ENCODE measurements around the gene S100PBP.
A peak's percentile ranks its signal among the peaks of the same experiment; 100 is the strongest.

S100PBP gene

DNA sequence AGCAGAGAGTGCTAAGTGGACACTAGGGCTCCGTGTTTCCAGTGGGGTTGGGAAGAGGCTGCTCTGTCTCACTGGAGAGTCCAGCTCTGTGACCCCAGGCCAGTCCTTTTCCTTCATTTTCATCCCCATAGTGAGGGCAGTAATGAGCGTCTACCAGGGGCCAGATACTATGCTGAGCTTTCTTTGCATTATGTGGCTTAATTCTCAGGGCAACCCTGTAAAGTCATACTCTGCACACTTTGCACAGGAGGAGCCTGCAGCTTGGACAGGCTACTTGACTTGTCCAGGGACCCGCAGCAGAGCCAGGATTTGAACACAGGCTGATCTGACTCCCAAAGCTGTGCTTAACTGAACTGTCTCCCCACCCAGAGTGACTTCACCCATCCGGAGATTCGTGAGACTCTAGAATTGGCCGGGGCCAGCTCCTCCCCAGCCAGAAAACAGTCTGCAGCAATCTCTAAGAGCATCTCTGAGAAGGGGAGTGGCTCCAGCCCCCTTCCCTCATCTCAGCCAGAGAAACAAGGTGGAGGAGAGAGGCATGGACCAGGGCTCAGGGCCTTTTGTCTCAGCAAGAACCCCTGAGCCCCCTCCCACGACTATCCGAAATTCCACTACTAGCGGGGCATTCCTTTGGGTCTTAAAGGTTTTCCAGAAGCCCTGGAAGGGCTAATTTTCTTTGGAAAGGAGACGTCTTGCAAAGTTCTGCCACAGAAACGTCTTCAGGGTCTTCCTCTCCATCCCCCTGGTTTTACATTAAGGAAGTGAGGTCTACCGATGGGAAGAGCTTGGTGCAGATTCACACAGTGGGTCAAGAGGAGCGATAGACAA is 54.1 kb downstream of the S100PBP start:
- no peak for DNase-seq

GRCh38 chr1:32872192-32872460 is 54.7 kb downstream of the S100PBP start:
- no peak for DNase-seq

DNA sequence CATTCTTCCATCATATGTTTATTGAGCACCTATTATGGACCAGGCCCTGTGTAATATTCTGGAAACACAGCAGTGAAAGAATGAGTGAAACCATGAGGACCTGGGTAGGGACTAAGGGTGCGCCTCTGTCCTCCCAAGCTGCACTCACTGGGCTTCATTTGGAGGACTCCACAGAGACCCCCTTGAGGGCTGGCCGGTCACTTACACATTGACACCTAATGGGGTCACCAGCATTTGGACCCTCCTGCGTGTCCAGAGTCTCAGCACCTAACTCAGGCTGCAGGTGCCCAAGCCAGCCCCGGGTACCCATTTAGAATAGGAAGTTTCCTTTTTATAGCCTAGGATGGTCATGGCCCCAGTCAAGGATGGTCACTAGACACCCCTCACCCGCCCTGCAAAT is 56.0 kb downstream of the S100PBP start:
- no peak for DNase-seq

GRCh38 chr1:32874860-32875752 is 57.7 kb downstream of the S100PBP start:
- no peak for DNase-seq

DNA sequence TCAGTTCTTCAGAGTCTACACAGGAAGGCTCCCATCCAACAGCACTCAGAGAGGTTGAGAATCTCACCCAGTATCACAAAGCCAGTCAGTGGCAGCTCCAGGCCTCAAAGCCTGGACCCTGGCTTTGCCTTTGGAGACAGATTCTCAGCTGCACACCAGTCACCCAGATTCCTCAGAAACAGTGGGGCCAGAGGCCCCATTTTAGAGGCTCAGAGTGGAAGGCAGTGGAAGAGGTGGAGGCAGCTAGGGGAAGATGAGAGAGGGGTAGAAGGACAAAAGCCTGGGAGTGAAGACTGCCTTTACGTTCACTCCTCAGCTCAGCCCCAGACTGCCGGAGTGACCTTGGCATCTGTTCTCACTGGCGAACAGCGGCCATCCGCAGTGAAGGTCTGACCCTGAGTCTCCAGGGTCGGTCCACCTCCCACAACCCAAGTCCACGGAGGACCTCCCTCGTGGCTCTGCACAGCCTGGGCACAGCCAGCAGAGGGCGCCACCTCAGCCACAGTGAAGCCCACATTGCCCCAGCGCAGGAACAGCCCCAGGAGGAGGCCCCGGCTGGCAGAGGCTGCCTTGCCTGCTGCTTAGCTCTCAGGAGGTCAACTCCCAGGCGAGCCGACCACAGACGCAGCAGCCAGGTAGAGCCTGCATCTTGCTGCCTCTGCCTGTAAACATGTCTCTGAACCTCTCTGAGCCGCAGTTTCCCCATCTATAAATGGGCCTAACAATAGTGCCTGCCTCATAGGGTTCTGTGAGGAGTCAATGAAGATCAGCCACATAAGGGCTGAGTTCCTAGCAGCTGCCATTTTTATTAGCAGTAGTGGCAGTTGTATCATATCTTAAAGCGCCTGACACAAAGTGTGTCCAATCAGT is 59.1 kb downstream of the S100PBP start:
- DNase-seq = peak; percentile 30

DNA sequence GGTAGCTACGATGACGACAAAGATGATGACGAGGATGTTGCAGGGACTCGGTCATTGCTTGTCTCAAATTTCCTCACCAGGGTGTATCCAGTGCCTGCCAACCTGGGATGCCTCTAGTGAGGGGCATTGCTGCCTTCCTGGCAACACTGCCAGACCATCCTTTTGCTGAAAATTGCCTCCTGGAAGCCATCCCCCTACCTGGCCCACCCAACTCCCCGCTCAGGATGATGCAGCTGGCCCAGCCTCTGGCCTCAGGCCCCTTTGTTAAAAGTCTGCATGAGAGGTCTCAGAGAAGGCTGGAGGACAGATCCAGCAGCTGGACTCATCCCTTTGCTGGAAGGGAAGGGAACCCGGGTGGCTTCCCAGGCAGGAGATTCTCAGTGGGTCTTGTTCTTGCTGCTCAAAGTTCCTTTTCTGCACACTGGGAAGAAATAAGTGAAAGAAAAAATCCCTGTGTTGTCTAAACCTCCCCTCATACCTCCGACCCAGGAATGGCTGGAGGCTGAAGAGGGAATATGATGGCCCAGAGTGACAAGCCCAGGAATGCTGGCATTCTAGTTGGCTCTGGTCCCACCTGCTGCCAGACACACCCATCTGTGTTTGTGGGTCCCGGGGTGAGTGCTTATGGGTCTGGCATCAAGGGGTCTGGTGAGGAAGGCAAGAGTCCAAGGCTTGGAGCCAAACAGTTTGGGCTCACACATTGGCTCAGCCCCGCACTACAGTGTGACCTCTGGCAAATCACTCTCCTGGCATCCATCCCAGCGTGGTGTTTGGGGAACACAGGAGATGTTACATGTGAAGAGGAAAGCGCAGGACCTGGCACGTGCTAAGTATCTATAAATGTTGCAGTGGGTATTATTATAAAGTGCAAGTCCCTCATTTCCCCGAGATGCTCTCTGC is 60.0 kb downstream of the S100PBP start:
- no peak for DNase-seq

DNA sequence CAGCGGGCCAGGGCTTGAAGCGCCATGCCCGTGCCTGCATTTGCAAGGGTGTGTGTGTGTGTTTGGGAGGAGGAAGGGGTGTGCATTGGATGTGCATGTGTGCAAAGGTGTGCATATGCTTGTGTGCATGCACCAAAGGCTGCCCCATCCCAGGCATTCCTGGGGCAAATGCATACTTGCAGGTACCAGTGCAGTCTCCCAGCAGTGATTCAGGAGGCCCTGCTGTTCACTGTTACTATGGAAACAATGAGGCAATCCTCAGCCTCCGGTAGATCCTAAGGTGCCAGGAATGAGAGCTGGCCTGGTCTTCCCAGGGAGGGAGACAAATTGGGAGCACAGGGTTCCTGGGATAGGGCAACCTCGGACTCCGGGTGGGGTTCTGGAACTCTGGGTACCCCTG is 60.7 kb downstream of the S100PBP start:
- peak; percentile 24 for DNase-seq

DNA sequence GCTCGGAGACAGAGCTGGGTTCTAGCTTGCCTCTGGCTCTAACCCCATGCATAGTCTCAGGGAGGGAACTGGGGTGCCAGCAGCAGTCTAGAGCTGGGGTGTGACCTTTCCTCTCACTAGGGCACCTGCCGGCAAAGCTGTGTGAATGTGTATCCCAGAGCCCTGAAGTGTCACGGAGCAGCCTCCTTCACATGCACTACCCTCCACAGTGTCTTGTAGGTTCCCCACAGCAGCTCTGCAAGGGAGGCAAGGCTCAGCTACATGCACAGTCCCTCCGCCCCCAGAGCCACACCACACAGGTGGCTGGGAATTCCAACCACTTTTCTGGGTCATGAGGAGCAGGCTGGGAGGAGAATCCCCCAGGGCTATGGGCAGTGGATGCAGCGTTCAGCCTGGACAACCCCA is 61.2 kb downstream of the S100PBP start:
- no peak for DNase-seq

GRCh38 chr1:32881291-32881690 is 63.8 kb downstream of the S100PBP start:
- no peak for DNase-seq

DNA sequence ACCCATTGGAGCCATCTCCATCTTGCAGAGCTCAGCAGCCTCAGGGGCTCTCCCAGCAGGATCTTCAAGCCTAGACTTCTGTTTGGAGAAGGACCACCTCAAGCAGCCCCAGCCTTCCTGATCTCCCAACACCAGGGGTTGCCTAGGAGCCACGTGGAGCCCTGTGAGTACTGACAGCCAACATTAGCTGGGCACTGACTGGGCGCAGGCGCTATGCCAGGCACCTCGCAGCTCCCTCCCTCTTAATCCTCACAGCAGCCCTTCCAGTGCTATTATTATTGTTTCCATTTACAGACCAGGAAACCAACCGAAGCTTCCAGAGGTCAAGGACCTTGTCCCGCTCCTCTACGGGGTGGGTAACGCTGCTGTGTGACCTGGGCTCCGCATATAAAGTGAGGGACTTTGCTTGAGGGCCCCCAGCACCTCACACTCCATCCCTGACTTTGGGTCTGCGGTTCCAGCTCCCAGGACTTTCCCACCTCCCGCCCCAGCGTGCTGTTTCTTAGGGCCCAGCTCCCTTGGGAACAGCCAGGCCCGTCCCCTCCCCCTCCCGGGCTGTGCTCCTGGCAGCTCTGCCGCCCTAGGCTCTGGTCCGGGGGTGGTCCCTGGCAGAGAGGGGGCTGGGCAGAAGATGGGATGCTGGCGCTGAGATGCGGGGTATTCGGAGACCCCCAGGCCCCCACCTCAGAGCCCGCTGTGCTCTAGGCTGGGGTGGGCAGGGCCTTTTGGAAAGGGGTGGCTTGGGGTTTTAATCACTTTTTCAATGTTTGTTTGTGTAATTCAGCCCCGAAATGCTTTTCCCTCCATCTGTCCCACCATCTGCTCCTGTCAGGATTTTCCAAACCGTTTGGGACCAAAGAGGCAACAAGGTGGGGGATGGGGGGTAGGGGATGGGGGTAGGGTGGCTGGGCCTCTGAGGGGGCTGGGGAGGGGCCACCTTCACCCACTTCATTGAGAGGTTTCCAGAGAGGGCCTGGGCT is 64.7 kb downstream of the S100PBP start:
- DNase-seq = no peak

GRCh38 chr1:32883338-32884031 is 66.0 kb downstream of the S100PBP start:
- DNase-seq = no peak

DNA sequence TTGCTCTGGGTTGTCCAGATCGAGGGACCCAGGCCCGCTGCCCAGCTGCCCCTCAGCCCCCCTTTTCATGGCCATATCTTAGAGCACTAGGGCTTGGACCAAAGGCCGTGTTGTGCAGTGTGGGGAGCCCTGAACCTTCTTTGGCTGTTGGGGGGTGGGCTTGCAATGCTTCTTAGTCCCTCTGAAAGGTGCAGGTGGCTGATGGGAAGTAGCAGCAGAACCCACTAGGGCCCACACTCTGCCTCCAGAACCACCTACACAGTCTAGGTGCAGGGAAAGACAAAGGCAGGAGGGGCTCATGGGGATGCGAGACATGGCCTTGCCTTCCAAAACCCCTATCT is 66.5 kb downstream of the S100PBP start:
- no peak for DNase-seq

DNA sequence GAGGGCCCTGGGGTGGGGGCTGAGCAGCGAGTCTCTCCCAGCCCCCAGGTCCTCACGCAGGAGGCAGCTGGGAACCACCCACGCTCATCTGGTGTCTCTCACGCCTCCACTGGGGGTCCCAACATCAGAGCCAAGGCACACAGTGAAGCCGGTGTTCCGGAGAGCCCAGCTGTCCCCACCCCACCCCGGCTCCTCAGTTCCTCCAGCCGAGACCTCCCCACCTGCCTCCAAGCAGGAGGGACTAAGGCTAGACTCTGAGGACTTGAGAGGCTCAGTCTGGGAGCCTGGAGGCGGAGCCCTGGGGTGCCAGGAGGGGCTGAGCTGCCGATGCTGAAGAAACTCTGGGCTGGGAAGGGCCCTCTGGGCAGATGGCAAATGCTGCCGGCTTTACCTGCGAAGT is 67.3 kb downstream of the S100PBP start:
- DNase-seq = no peak

- no peak for DNase-seq
These were observed 68.2 kb downstream of the S100PBP start for GRCh38 chr1:32885676-32886003.

DNA sequence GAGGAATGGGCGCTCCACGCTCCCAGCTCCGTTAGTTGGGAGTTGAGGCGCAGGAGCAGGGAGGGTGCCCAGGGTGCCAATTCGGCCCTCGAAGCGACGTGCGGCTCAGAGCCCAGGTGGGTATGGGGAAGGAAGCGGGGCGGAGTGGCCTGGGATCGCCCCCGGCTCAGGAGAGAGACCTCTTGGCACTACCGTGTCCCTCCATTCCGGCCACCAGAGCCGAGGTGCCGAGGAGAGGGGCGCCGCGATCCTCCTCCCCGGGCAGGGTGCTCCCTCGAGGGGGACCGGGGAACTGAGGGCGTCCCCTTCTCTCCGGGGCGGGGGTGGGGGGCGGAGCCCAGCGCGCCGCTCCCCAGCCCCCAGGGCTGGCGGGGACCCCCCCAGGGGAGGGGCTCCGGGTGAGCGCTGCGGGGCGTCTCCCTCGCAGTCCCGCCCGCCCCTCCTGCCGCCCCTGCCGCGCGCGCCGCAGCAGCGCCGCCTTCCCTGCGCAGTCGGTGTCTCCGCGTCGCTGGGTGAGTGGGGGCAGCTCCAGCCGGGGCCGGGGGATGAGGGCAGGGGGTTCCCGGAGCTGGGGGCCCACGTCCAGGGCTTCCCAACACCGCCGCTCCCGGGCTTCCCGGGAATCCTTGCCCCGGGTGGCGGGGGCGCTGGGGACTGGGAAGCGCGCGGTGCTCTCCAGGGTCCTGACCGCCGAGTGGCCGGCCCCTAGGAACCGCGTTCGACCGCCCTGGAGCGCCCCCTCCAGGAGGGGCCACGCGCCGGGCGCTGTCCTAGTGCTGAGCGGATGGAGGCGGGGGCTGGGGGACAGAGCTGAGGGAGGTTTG is 68.8 kb downstream of the S100PBP start, which contains the start of gene HPCA:
TSS of gene HPCA (plus strand) at position 488 of the 824 bp plus-strand sequence. CDS start 2,408 bp downstream, outside the sequence.
- no peak for DNase-seq

GRCh38 chr1:32886828-32887414 is 69.5 kb downstream of the S100PBP start:
- DNase-seq = no peak

GRCh38 chr1:32887623-32888022 is 70.2 kb downstream of the S100PBP start:
- no peak for DNase-seq

- no peak for DNase-seq
These were observed 70.7 kb downstream of the S100PBP start for GRCh38 chr1:32888134-32888533.

Data from HCEC 1CT (cell line).